NCI-H446 treated with DMSO at 0.1 percent for 48 hours (cell line): ENCODE measurements around the gene COL5A1.

Source experiments
- DNase-seq: peaks from one replicate; lab custom pipeline; 2025; lab: John Stamatoyannopoulos, UW

COL5A1 gene

GRCh38 chr9:134787601-134788531 lies 146.3 kb downstream of the COL5A1 start:
- DNase-seq = no peak

GRCh38 chr9:134789168-134789567 lies 147.6 kb downstream of the COL5A1 start:
- no peak for DNase-seq

DNA sequence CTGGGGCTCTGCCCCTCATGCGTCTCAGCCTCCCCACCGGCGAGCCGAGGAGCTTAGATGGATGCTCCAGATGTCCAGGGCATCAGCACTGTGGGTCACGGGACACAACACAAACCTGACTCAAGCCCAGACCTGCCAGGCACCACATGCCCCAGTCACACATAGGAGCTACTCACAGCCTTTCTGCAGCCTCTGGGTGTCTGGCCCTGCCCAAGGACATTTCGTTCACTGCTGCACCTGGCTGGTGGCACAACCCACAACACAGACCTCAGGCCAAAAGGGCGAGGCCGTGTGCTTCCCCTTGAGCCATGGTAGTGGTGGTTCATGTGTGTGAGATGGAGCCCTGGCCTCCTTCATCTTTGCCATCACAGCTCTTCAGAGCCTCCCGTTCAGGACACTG lies 149.4 kb downstream of the COL5A1 start:
- DNase-seq = no peak

DNA sequence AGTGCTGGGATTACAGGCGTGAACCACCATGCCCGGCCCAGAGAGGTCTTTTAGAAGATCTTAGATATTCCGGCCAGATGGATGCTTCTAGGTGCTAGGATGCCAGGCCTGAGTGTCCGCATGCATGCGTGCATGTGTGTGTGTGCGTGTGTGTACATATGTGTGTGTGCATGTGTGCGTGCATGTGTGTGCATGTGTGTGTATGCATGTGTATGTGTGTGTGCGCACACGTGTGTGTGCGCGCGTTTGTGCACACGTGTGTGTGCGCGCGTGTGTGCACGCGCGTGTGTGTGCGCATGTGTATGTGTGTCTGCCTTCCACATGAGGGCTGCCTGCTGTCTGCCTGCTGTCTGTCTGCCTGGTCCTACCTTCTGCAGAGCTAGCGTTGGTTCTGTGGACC lies 151.0 kb downstream of the COL5A1 start:
- DNase-seq = no peak

DNA sequence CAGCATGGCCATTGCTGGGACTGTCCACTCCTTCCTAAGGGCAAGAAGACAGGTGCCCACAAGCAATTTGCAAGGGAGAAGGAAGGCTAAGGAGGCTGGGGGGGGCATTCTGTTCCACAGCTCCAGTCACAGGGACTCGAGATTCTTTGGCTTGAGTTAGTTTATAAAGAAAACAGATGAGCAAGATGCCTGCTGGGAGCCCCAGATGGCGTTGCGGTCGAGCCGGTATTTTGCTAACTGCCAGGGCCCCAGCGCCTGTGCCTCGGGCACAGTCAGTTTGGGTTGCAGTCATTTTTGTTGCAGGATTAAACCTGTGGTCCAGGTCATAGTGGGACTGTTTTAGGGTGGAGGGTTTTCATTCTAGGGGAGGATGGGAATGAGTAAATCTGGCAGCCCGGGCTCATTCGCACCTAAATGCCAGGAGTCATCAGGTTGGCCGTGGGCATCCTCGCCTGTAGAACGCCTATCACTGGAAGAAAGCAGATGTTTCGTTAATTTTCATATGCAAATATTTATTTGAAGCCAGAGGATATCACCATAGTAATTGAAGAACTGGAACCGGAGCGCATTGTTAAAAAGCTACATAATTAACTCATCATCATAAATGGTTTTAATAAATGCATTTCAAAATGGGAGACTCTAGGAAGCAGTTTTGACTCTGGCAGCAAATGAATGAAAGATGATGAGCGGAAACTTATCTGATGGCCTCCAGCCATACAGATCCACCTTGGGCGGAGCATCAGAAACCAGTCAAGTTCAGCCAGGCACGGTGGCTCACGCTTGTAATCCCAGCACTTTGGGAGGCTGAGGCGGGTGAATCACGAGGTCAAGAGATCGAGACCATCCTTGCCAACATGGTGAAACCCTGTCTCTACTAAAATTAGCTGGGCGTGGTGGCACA lies 151.9 kb downstream of the COL5A1 start:
- DNase-seq = no peak

DNA sequence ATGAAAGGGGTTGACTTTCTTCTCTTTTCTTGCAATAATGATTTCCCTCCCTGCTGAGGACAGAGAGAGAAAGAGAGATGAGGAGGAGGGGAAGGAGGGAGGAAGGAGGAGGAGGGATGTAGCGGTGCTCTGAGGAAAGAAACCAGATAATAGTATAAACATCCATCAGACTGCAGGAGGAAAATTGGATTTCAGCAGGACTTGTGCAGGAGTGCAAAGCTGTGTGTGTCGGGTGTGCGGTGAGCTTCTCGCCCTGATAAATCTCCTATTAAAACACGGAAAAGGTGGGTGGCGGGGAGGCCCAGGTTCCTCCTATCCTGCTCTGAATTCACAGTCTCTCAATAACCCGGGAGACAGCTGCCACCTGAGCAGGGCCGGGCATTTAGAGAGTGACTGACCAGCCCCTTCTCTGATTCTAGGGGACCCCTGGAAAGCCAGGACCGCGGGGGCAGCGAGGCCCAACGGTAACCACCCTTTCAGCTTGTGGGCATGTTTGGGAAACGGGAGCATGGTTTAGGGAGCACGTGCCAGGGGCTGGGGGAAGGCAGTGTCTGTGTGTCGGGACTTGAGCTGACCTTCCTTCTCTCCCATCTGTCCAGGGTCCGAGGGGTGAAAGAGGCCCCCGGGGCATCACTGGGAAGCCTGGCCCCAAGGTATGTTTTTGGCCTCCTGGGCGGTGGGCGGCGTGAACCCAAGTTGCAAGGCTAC lies 153.2 kb downstream of the COL5A1 start:
- DNase-seq = no peak

GRCh38 chr9:134795446-134795845 lies 153.8 kb downstream of the COL5A1 start:
- DNase-seq = no peak

GRCh38 chr9:134796882-134797281 lies 155.3 kb downstream of the COL5A1 start:
- DNase-seq = no peak

GRCh38 chr9:134800791-134801339 lies 159.3 kb downstream of the COL5A1 start:
- DNase-seq = no peak

GRCh38 chr9:134802216-134802795 lies 160.7 kb downstream of the COL5A1 start:
- DNase-seq = no peak

DNA sequence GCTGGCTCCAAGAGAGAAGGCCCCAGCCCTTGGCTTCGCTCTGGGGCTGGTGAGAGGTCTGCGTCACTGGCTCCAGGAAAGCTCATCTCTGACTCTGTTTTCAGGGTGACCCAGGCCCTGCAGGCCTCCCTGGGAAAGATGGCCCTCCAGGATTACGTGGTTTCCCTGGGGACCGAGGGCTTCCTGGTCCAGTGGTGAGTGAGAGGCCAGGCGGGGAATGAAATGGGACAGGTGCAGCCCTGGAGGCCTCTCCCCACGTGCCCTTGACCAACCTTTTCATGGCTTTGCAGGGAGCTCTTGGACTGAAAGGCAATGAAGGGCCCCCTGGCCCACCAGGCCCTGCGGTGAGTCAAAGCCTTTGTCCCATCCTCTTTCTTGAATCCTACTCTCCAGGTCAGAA lies 163.3 kb downstream of the COL5A1 start:
- no peak for DNase-seq

DNA sequence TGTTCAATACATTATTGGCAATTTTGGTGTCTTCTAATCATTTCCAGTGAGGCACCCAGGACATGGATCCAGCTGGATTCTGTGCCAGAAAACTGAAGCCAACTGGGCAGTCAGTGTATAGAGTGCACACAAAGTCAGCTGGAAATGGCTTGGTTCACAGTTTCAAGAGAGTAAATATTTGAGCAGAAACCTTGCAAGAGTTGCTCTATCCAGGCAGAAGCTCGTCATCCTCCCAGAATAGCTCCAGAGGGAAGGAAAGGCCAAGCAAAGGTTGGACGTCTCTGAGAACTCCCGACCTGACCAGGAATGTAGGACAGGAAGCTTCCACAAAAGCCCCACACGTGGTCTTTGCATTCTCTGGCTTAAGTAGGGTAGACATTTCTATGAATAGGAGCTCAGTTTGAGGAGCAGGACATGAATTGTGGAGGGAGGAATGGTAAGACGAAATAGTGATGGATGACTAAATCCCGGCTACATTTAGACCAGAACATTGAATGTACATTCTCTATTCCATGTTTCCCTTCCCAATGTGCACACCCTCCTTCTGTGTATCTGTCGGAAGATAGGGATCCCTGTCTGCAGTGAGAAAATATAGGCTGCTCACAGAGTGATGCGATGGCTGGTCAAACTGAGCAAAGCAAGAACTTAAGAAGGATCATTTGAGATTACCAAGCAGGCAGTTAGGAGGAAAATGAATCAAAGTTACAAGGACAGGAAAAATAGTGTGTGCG lies 166.3 kb downstream of the COL5A1 start:
- DNase-seq = no peak

DNA sequence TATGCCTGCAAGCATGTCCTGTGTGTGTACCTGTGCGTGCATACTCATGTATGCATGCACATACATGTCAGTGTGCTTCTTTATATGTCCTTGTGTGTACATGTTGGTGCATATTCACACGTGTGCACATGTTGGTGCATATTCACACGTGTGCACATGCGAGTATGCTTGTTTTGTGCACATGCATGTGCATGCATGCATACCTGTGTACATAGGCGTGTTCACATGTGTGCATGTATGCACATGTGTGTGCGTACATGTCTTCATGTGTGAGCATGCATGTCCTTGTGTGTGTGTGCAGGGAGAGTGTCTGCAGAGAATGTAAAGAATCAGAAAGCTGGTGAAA lies 166.8 kb downstream of the COL5A1 start:
- DNase-seq = no peak

GRCh38 chr9:134809292-134809691 lies 167.7 kb downstream of the COL5A1 start:
- no peak for DNase-seq

DNA sequence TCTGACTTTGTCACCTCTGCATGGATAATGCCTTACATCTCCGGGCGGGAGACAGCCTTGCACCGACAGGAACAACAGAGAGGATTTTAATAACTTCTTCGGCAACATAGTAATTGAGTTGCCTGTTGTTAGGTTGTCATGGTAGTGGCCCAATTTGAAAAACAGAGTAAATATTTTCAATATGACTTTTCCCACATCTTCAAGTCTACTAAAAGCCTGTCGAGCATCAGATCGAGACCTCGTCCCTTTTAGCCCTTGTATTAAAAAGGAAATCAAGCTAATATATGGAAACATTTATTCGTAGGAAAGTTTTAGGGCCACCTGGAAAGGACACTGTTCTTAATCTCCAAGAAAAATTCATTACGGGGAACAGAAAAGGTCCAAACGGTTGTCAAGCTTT lies 168.2 kb downstream of the COL5A1 start:
- no peak for DNase-seq

DNA sequence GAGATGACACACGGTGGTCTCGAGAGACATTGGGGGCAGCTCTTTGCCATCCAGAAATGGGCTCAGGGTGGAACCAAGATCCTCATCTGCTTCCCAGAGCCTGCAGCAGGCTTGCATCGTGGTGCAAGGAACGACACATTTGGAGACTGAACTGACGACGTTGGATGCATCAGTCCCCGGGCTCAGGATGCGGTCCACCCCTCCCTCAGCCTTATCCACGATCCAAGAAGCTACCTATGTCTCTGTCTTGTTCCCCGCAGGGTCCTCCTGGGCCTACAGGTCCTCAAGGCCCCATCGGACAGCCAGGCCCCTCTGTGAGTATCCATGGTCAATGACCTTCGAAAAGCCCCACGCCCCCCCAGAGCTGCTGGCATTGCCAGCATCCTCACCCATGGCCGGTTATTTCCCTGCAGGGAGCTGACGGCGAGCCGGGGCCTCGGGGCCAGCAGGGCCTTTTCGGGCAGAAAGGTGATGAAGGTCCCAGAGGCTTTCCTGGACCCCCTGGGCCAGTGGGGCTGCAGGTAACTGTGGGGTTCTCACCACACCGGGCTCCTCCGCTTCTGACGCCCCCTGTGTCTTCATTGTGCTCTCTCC lies 169.6 kb downstream of the COL5A1 start:
- DNase-seq = no peak

DNA sequence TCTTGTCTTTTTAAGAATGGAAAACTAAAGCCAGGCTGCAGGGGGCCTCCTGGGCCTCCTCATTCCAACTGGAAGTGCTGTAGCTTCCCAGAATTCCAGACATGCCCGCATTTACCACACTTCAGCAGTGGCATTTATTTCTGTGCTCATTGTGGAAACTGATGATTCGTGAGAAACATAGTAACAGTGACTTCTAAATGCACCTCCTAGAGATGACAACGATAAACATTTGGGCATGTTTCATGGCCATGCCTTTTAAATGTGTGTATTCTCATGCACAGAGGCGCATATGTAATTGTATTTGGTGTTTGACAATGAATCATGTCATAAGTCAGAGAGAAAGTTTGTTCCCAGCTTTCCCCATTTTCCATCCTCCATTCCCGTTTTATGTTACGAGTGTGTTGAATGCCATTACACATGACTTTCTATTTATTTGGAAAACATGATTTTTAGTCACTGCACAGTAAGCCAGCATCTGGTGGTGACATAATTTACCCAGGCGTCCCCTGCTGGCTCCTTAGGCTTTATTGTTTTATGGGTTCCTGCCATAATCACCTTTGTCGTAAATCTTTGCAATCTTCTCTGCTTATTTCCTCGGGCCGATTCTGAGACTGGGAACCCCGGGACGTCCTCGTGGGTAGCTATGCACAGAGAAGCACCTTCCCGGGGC lies 170.2 kb downstream of the COL5A1 start:
- DNase-seq = no peak

DNA sequence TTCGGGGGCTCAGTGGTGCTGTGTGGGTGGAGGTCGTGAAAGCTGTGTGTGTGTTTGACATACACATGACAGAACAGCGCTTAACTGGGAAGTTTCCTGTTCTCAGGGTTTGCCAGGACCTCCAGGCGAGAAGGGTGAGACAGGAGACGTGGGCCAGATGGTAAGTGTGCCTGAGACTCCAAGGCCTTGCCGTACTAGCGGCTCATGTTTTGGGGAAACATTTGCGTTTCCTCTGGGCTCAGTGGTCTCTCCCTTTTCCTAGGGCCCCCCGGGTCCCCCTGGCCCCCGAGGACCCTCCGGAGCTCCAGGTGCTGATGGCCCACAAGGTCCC lies 170.7 kb downstream of the COL5A1 start:
- no peak for DNase-seq

- no peak for DNase-seq
Observed at GRCh38 chr9:134813841-134814240, 172.2 kb downstream of the COL5A1 start.

- DNase-seq = no peak
Observed at GRCh38 chr9:134814598-134815215, 173.1 kb downstream of the COL5A1 start.
